Mononuclear cell (primary cell): Measurements from ENCODE around the gene RNF44. TPM values are rescaled to one million over a fixed set of nuclear protein-coding genes. Genes with fewer than 3 reads are reported as not detected.
"Not testable (repeated sequence)": the region's sequence is repeated elsewhere in the genome, so short reads cannot be mapped to it uniquely, and the experiment has no call there.

Experiments used
- H3K27me3 ChIP-seq: 2 replicates; pipeline ENCODE4 v1.6.0; 2011; ENCODE audit warnings: low read length, control low read depth; ENCODE audit not compliant: insufficient read depth
- H3K4me1 ChIP-seq: 2 replicates; pipeline ENCODE4 v1.5.1; 2011; ENCODE audit warnings: mild to moderate bottlenecking, low read length, control low read depth; ENCODE audit not compliant: insufficient read depth
- H3K4me3 ChIP-seq: 2 replicates; pipeline ENCODE4 v1.5.1; 2011; ENCODE audit warnings: mild to moderate bottlenecking, low read length, moderate library complexity
- H3K9me3 ChIP-seq: 2 replicates; pipeline ENCODE4 v1.5.1; 2011; ENCODE audit warnings: low read depth, mild to moderate bottlenecking, control low read depth, low read length
- total RNA-seq: library from RNA; depleted of rRNA; stranded (reverse); fragments of >200 nt; gene quantifications from one replicate; pipeline ENCODE4 v1.2.3, GENCODE V29; 2012

The RNF44 gene
- total RNA-seq, 1 donor = 24.9 TPM

GRCh38 chr5:176562189-176562588 is 25.0 kb upstream of the RNF44 start:
- Histone ChIP-seq H3K9me3 (no peaks in the 10 kb centered on the region), H3K27me3 (no peaks in the 10 kb centered on the region), H3K4me1 (peaks cover 14% of the 10 kb centered on the region), H3K4me3 (no peak overlapping the region)

DNA sequence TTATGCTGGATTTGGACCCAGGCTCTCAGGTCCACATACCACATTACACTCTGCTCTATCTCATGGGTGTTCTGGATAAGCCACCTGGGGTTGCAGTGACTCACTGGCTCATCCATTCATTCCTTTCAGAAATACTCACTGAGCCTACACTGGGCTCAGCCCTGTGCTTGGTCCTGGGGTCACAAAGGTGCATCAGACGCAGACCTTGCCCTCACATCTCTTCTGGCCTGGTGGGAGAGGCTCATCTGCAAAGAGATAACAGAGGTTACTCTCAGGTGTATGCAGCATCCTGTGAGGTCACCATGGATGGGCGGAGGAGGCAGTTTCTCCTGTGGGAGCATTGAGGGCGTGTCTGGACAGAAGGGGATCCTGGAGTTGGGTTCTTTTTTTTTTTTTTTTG is 24.1 kb upstream of the RNF44 start:
- no peak overlapping the region for H3K4me3 ChIP-seq
- H3K4me1 ChIP-seq = peaks cover 22% of the 10 kb centered on the region
- no peaks in the 10 kb centered on the region for H3K27me3 ChIP-seq
- no peaks in the 10 kb centered on the region for H3K9me3 ChIP-seq

DNA sequence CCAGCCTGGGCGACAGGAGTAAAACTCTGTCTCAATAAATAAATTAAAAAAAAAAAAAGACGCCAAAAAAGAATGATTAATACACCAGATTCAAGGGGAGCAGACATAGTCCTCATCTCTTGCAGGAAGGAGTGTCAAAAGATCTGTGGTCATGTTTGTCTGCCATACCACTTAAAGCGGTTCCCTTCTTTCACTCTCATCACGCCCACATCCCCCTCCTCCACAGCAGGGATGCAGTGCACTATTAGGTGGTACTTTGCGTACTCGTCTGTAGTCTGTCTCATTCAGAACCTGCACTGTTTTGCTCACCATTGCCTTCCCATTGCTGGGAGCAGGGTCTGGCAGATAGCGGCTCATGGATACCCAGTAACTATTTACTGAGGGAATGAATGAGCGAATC is 23.2 kb upstream of the RNF44 start:
- Histone ChIP-seq H3K4me1 (peaks cover 31% of the 10 kb centered on the region), H3K27me3 (no peaks in the 10 kb centered on the region), H3K4me3 (no peak overlapping the region), H3K9me3 (no peaks in the 10 kb centered on the region)

GRCh38 chr5:176559683-176560082 is 22.5 kb upstream of the RNF44 start:
- peaks cover 37% of the 10 kb centered on the region for H3K4me1 ChIP-seq
- no peaks in the 10 kb centered on the region for H3K9me3 ChIP-seq
- no peaks in the 10 kb centered on the region for H3K27me3 ChIP-seq
- no peak overlapping the region for H3K4me3 ChIP-seq

GRCh38 chr5:176557846-176558245 is 20.6 kb upstream of the RNF44 start:
- H3K27me3 ChIP-seq = no peaks in the 10 kb centered on the region
- no peak overlapping the region for H3K4me3 ChIP-seq
- no peaks in the 10 kb centered on the region for H3K9me3 ChIP-seq
- H3K4me1 ChIP-seq = peaks cover 48% of the 10 kb centered on the region

- Histone ChIP-seq H3K27me3 (no peaks in the 10 kb centered on the region), H3K4me3 (no peak overlapping the region), H3K4me1 (peaks cover 52% of the 10 kb centered on the region), H3K9me3 (no peaks in the 10 kb centered on the region)
These were observed 16.3 kb upstream of the RNF44 start for GRCh38 chr5:176553260-176554085.

DNA sequence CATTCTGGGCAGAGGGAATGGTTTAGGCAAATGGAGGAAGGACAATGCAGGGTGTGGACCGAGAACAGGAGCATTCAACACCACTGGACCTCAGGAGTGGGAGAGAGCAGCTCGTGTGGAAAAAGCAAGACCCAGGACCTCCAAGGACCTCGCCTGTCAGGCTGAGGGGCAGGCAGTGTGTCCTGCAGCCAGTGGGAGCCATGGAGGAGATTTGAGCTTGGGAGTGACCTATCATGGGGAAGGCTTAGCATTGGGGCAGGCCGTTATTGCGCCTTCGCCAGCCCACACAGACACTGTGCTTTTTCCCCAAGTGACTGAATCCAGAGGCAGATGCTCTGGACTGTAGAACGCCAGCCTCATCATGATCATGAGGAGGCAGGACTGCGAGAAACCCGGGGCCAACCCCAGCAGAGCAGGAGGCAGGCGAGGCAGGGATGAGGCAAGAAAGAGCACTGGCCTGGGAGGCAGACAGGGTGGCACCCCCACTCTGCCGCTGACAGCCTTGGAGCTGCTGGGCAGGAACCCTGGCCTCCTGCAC is 15.2 kb upstream of the RNF44 start:
- Histone ChIP-seq H3K9me3 (no peaks in the 10 kb centered on the region), H3K4me3 (no peak overlapping the region), H3K27me3 (no peaks in the 10 kb centered on the region), H3K4me1 (peaks cover 60% of the 10 kb centered on the region)

DNA sequence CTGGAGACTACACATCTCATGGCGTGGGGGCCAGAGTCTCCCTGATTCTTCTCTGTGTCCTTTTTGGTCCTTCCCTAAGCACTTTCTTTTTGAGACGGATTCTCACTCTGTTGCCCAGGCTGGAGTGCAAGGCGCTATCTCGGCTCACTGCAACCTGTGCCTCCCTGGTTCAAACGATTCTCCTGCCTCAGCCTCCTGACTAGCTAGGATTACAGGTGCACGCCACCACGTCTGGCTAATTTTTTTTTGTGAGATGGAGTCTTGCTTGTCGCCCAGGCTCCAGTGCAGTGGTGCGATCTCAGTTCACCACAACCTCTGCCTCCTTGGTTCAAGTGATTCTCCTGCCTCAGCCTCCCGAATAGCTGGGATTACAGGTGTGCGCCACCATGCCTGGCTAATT is 13.7 kb upstream of the RNF44 start:
- H3K4me1 ChIP-seq = peaks cover 55% of the 10 kb centered on the region
- H3K4me3 ChIP-seq, H3K9me3 ChIP-seq, H3K27me3 ChIP-seq: not testable (repeated sequence)

GRCh38 chr5:176550275-176550831 is 13.2 kb upstream of the RNF44 start:
- Histone ChIP-seq H3K9me3 (no peaks in the 10 kb centered on the region), H3K4me1 (peaks cover 55% of the 10 kb centered on the region), H3K4me3 (no peak overlapping the region), H3K27me3 (no peaks in the 10 kb centered on the region)

- Histone ChIP-seq H3K4me3 (no peak overlapping the region), H3K9me3 (no peaks in the 10 kb centered on the region), H3K27me3 (no peaks in the 10 kb centered on the region), H3K4me1 (peaks cover 55% of the 10 kb centered on the region)
These were observed 12.7 kb upstream of the RNF44 start for GRCh38 chr5:176549871-176550270.

- Histone ChIP-seq H3K9me3 (no peaks in the 10 kb centered on the region), H3K4me1 (peaks cover 55% of the 10 kb centered on the region), H3K27me3 (no peaks in the 10 kb centered on the region), H3K4me3 (no peak within 1 kb of the TSS)
These were observed 11.8 kb upstream of the RNF44 start, which contains the start of gene CDHR2 for GRCh38 chr5:176548967-176549444. CDHR2 (plus strand) TSS chr5:176549342; CDS start chr5:176565353, 16,011 bp downstream.

DNA sequence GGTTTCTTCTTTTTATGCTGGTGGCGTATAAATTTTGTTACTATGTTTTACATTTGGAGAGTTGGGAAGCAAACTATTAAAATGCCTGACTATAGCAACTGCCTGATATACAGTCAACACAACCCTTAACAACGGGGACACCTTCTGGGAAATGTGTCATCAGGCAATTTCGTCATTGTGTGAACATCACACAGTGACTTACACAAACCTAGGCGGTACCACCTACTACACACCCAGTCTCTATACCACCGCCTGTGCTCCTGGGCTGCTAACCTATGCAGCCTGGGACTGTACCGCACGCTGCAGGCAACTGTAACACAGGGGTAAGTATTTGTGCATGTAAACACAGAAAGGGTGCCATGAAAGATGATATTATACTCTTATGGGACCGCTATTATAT is 10.6 kb upstream of the RNF44 start:
- Histone ChIP-seq H3K4me3 (no peak overlapping the region), H3K4me1 (peaks cover 56% of the 10 kb centered on the region), H3K9me3 (no peaks in the 10 kb centered on the region), H3K27me3 (no peaks in the 10 kb centered on the region)

GRCh38 chr5:176545737-176546509 is 8.7 kb upstream of the RNF44 start:
- no peak overlapping the region for H3K4me3 ChIP-seq
- no peaks in the 10 kb centered on the region for H3K9me3 ChIP-seq
- H3K4me1 ChIP-seq = peaks cover 69% of the 10 kb centered on the region
- H3K27me3 ChIP-seq = no peaks in the 10 kb centered on the region

DNA sequence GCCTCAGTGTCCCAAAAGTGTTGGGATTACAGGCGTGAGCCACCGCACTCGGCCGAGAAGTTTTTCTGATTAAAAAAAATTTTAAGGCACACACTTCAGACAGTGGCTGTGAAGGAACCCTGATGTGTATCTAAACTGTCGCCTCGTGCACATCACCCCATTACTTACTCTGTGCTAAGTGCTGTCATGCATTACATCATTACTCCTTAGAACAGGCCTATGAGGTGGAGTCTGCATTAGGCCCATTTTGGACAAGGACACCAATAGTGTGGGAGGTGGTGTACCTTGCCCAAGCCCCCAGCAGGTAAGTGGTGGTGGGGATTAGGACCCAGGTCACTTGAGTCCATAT is 8.2 kb upstream of the RNF44 start:
- Histone ChIP-seq H3K4me1 (peaks cover 69% of the 10 kb centered on the region), H3K9me3 (no peaks in the 10 kb centered on the region), H3K4me3 (no peak overlapping the region), H3K27me3 (no peaks in the 10 kb centered on the region)
